Measurements from ENCODE around the gene LEMD1. TPM values are rescaled to one million over a fixed set of nuclear protein-coding genes. Genes with fewer than 3 reads are reported as not detected.
A peak's percentile ranks its signal among the peaks of the same experiment; 100 is the strongest.

Gene LEMD1
- total RNA-seq, 1 experiment from 2014 or later, result 26.3 TPM

DNA sequence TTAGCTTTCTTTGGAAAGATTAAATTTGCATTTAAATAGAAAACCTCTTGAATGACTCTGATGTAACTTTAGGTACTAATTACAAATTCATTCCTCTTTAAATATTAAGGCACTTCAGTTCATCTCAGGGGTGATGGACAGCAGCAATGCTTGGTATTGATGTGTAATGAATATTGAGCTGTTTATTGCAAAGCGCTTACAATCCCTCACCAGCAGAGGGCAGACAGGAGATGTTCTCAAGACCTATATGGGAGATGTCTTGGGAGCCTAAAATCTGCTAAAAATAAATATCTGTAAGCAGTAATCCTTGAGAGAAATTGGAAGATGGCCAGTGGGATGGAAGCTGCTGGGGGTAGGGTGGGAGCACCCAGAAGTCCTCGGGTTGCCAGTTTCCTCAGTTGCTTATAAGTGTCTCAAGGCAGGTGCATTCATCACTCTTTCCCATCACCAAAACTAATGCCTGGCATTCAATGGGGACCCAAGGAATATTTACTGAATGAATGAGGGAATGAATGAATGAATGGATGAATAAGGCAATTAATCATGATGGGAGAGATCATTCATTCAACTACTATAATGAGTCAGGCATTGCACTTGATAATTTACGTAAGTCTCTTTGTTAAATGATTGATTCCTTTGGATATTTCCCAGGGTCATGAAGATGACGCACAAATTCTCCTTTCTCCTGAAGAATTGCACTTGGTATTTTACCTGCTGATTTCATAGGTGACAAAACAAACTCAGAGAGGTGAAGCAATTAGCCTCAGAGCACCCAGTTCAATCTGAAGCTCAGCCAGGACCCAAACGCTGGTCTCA lies 67.4 kb downstream of the LEMD1 start:
- Mint-ChIP-seq H3K4me3 (no peak overlapping the region), H3K36me3 (no peaks in the 10 kb centered on the region), H3K27me3 (ENCODE audit: low read depth) (no peaks in the 10 kb centered on the region; the same call in 1 of the 2 replicates), H3K9me3 (no peaks in the 10 kb centered on the region), H3K27ac (no peak overlapping the region), H3K4me1 (peaks cover 78% of the 10 kb centered on the region)
- no peak for ATAC-seq
- peak; percentile 68 for DNase-seq (ENCODE audit: low spot score)
- TF ChIP-seq, protein P1, sequence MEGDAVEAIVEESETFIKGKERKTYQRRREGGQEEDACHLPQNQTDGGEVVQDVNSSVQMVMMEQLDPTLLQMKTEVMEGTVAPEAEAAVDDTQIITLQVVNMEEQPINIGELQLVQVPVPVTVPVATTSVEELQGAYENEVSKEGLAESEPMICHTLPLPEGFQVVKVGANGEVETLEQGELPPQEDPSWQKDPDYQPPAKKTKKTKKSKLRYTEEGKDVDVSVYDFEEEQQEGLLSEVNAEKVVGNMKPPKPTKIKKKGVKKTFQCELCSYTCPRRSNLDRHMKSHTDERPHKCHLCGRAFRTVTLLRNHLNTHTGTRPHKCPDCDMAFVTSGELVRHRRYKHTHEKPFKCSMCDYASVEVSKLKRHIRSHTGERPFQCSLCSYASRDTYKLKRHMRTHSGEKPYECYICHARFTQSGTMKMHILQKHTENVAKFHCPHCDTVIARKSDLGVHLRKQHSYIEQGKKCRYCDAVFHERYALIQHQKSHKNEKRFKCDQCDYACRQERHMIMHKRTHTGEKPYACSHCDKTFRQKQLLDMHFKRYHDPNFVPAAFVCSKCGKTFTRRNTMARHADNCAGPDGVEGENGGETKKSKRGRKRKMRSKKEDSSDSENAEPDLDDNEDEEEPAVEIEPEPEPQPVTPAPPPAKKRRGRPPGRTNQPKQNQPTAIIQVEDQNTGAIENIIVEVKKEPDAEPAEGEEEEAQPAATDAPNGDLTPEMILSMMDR (IDR thresholded peaks at IDR 0.05), result peak; percentile 83
- TF ChIP-seq SMAD3 (CRISPR knock-in tag; IDR thresholded peaks at IDR 0.05; ENCODE audit: borderline replicate concordance), result no peak
- TF ChIP-seq, protein P2, sequence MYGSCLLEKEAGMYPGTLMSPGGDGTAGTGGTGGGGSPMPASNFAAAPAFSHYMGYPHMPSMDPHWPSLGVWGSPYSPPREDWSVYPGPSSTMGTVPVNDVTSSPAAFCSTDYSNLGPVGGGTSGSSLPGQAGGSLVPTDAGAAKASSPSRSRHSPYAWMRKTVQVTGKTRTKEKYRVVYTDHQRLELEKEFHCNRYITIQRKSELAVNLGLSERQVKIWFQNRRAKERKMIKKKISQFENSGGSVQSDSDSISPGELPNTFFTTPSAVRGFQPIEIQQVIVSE (CRISPR knock-in tag; IDR thresholded peaks at IDR 0.05; ENCODE audit: borderline replicate concordance), result no peak
- POLR2A ChIA-PET, result interaction anchor here (0.5 kb wide), 1 partner anchor 19 kb away, joined by 3 read pairs; no protein-coding TSS in a partner anchor
- CTCF ChIA-PET, result interaction anchor here (0.6 to 8.4 kb wide), 79 partner anchors 9 to 495 kb away, joined by 3 to 122 read pairs (median 6); partner anchors contain the start of genes BLACAT1, CDK18, LEMD1 and NUAK2

DNA sequence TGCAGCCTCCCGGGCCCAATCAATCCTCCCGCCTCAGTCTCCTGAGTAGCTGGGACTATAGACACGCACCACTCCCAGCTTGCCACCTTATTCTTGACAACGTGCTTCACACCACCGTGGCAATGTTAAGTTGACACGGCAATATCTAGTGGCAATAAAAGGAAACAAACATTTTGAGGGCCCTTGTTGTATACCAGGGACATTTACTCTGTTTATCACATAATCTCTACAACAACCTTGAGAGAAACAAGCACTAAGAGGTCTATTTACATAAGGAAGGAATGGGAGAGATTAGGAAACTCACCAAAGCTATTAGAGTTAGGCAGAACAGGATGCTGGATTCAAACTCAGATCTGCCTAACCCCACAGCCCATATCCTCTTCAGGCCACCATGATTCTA lies 68.2 kb downstream of the LEMD1 start:
- Mint-ChIP-seq H3K9me3 (no peaks in the 10 kb centered on the region), H3K27me3 (ENCODE audit: low read depth) (no peaks in the 10 kb centered on the region; the same call in none of the 2 replicates), H3K27ac (peak overlapping the region; percentile 67), H3K36me3 (no peaks in the 10 kb centered on the region), H3K4me3 (no peak overlapping the region), H3K4me1 (peaks cover 83% of the 10 kb centered on the region)
- DNase-seq (ENCODE audit: low spot score), result no peak
- ChIA-PET CTCF (interaction anchor here (0.6 to 8.4 kb wide), 80 partner anchors 9 to 496 kb away, joined by 3 to 122 read pairs (median 6); partner anchors contain the start of genes BLACAT1, CDK18, LEMD1 and NUAK2), POLR2A (no interaction called here)
- ATAC-seq, result no peak
- TF ChIP-seq, protein P2 (CRISPR knock-in tag; IDR thresholded peaks at IDR 0.05; ENCODE audit: borderline replicate concordance), result no peak
- TF ChIP-seq, protein P3, sequence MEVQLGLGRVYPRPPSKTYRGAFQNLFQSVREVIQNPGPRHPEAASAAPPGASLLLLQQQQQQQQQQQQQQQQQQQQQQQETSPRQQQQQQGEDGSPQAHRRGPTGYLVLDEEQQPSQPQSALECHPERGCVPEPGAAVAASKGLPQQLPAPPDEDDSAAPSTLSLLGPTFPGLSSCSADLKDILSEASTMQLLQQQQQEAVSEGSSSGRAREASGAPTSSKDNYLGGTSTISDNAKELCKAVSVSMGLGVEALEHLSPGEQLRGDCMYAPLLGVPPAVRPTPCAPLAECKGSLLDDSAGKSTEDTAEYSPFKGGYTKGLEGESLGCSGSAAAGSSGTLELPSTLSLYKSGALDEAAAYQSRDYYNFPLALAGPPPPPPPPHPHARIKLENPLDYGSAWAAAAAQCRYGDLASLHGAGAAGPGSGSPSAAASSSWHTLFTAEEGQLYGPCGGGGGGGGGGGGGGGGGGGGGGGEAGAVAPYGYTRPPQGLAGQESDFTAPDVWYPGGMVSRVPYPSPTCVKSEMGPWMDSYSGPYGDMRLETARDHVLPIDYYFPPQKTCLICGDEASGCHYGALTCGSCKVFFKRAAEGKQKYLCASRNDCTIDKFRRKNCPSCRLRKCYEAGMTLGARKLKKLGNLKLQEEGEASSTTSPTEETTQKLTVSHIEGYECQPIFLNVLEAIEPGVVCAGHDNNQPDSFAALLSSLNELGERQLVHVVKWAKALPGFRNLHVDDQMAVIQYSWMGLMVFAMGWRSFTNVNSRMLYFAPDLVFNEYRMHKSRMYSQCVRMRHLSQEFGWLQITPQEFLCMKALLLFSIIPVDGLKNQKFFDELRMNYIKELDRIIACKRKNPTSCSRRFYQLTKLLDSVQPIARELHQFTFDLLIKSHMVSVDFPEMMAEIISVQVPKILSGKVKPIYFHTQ (CRISPR knock-in tag; IDR thresholded peaks at IDR 0.05), result no peak
- TF ChIP-seq, protein P4, sequence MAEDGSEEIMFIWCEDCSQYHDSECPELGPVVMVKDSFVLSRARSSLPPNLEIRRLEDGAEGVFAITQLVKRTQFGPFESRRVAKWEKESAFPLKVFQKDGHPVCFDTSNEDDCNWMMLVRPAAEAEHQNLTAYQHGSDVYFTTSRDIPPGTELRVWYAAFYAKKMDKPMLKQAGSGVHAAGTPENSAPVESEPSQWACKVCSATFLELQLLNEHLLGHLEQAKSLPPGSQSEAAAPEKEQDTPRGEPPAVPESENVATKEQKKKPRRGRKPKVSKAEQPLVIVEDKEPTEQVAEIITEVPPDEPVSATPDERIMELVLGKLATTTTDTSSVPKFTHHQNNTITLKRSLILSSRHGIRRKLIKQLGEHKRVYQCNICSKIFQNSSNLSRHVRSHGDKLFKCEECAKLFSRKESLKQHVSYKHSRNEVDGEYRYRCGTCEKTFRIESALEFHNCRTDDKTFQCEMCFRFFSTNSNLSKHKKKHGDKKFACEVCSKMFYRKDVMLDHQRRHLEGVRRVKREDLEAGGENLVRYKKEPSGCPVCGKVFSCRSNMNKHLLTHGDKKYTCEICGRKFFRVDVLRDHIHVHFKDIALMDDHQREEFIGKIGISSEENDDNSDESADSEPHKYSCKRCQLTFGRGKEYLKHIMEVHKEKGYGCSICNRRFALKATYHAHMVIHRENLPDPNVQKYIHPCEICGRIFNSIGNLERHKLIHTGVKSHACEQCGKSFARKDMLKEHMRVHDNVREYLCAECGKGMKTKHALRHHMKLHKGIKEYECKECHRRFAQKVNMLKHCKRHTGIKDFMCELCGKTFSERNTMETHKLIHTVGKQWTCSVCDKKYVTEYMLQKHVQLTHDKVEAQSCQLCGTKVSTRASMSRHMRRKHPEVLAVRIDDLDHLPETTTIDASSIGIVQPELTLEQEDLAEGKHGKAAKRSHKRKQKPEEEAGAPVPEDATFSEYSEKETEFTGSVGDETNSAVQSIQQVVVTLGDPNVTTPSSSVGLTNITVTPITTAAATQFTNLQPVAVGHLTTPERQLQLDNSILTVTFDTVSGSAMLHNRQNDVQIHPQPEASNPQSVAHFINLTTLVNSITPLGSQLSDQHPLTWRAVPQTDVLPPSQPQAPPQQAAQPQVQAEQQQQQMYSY (CRISPR knock-in tag; IDR thresholded peaks at IDR 0.05), result no peak
- TF ChIP-seq ESRRA (CRISPR knock-in tag; IDR thresholded peaks at IDR 0.05; ENCODE audit: borderline replicate concordance), result no peak
- TF ChIP-seq, protein P5, sequence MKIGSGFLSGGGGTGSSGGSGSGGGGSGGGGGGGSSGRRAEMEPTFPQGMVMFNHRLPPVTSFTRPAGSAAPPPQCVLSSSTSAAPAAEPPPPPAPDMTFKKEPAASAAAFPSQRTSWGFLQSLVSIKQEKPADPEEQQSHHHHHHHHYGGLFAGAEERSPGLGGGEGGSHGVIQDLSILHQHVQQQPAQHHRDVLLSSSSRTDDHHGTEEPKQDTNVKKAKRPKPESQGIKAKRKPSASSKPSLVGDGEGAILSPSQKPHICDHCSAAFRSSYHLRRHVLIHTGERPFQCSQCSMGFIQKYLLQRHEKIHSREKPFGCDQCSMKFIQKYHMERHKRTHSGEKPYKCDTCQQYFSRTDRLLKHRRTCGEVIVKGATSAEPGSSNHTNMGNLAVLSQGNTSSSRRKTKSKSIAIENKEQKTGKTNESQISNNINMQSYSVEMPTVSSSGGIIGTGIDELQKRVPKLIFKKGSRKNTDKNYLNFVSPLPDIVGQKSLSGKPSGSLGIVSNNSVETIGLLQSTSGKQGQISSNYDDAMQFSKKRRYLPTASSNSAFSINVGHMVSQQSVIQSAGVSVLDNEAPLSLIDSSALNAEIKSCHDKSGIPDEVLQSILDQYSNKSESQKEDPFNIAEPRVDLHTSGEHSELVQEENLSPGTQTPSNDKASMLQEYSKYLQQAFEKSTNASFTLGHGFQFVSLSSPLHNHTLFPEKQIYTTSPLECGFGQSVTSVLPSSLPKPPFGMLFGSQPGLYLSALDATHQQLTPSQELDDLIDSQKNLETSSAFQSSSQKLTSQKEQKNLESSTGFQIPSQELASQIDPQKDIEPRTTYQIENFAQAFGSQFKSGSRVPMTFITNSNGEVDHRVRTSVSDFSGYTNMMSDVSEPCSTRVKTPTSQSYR (CRISPR knock-in tag; IDR thresholded peaks at IDR 0.05), result no peak
- TF ChIP-seq NFATC4 (CRISPR knock-in tag; IDR thresholded peaks at IDR 0.05), result no peak
- TF ChIP-seq NR2C2 (CRISPR knock-in tag; IDR thresholded peaks at IDR 0.05), result no peak
- TF ChIP-seq ATF1 (CRISPR knock-in tag; IDR thresholded peaks at IDR 0.05), result no peak
- TF ChIP-seq ZNF423 (CRISPR knock-in tag; IDR thresholded peaks at IDR 0.05), result no peak
- TF ChIP-seq, protein P6, sequence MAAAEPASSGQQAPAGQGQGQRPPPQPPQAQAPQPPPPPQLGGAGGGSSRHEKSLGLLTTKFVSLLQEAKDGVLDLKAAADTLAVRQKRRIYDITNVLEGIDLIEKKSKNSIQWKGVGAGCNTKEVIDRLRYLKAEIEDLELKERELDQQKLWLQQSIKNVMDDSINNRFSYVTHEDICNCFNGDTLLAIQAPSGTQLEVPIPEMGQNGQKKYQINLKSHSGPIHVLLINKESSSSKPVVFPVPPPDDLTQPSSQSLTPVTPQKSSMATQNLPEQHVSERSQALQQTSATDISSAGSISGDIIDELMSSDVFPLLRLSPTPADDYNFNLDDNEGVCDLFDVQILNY (CRISPR knock-in tag; IDR thresholded peaks at IDR 0.05), result no peak
- TF ChIP-seq ZNF416 (CRISPR knock-in tag; IDR thresholded peaks at IDR 0.05), result no peak
- TF ChIP-seq JUN (CRISPR knock-in tag; IDR thresholded peaks at IDR 0.05), result no peak
- TF ChIP-seq, protein P7, sequence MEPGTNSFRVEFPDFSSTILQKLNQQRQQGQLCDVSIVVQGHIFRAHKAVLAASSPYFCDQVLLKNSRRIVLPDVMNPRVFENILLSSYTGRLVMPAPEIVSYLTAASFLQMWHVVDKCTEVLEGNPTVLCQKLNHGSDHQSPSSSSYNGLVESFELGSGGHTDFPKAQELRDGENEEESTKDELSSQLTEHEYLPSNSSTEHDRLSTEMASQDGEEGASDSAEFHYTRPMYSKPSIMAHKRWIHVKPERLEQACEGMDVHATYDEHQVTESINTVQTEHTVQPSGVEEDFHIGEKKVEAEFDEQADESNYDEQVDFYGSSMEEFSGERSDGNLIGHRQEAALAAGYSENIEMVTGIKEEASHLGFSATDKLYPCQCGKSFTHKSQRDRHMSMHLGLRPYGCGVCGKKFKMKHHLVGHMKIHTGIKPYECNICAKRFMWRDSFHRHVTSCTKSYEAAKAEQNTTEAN (CRISPR knock-in tag; IDR thresholded peaks at IDR 0.05), result no peak
- TF ChIP-seq GABPB1 (CRISPR knock-in tag; IDR thresholded peaks at IDR 0.05), result no peak
